ENCODE measurements around the gene DYDC1.

The DYDC1 gene

DNA sequence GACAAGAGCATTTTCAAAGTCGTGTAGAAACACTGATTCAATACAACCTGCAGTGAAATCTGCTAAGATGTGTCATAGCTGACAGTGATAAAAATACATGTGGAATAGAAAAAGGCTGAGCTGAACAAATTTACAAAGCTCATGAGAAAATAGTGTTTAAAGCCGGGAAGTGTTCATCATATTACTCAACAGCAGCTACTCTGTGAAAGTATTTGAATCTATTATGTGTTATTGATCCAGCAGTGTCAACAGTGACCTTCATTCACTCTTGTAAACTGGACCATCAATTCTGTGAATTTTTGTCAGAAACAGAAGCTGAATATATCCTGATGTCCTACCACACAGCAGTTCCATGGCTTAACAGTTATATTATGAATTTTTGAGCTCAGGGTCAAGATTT is 11.6 kb downstream of the DYDC1 start:
- H3K9ac ChIP-seq (ENCODE audit: low read depth, low read length) = no peak overlapping the region
- H3K27me3 ChIP-seq (ENCODE audit: insufficient read depth, low read length) = no peaks in the 10 kb centered on the region
- H3K36me3 ChIP-seq (ENCODE audit: insufficient read depth, low read length) = no peaks in the 10 kb centered on the region
- 89% methylated on average over 2 of the region's 2 CpGs for WGBS
- no peak overlapping the region for H3K4me3 ChIP-seq (ENCODE audit: low read length)
- H3K27ac ChIP-seq (ENCODE audit: low read depth, low read length) = no peak overlapping the region
- H3K9me3 ChIP-seq (ENCODE audit: insufficient read depth, low read depth, low read length) = no peaks in the 10 kb centered on the region
- no peaks in the 10 kb centered on the region for H3K4me1 ChIP-seq (ENCODE audit: insufficient read depth, low read length)

DNA sequence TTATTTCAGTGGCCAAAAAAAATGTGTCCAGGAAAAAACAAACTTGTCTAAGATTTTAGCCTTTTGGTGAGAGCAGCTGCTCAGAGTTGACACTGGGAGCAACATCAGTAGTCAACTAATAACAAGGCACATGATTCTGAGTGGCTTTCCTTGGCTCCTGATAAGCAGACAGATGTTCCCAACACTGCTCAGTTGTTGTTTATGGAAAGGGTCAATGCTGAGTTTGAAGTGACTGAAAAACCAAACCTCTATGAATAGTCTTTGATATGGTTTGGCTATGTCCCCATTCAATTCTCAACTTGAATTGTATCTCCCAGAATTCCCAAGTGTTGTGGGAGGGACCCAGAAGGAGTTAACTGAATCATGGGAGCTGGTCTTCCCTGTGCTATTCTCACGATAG is 12.3 kb downstream of the DYDC1 start:
- Histone ChIP-seq H3K27me3 (ENCODE audit: insufficient read depth, low read length) (no peaks in the 10 kb centered on the region), H3K9me3 (ENCODE audit: insufficient read depth, low read depth, low read length) (no peaks in the 10 kb centered on the region)
- WGBS = 88% methylated on average over 1 of the region's 1 CpG

DNA sequence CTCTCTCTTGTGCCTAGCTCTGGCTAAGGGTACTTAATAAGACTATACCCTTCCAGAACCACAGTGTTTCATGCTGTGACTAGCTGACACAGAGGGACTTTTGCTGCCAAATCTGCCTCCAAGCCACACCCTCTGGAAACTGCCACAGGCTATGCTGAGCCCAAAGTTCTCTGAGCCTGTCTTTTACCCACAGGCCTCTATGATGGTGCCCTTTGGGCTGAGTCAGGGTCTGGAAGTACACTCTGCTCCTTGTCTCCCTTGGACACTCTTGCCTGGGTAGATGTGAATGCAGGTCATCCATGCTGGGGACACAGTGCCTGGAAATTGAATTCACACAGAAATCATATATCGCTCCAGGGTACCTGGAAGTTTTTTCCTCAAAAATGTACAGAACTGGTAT is 22.6 kb downstream of the DYDC1 start:
- 100% methylated on average over 1 of the region's 1 CpG for WGBS
- Histone ChIP-seq H3K36me3 (ENCODE audit: insufficient read depth, low read length) (no peaks in the 10 kb centered on the region), H3K9me3 (ENCODE audit: insufficient read depth, low read depth, low read length) (peaks cover 2% of the 10 kb centered on the region; the same call in 1 of the 2 replicates), H3K4me1 (ENCODE audit: insufficient read depth, low read length) (no peaks in the 10 kb centered on the region), H3K4me3 (ENCODE audit: low read length) (no peak overlapping the region), H3K9ac (ENCODE audit: low read depth, low read length) (no peak overlapping the region), H3K27me3 (ENCODE audit: insufficient read depth, low read length) (no peaks in the 10 kb centered on the region), H3K27ac (ENCODE audit: low read depth, low read length) (no peak overlapping the region)

More for the DNA sequence above, 12.3 kb downstream of the DYDC1 start:
- Histone ChIP-seq H3K4me1 (ENCODE audit: insufficient read depth, low read length) (no peaks in the 10 kb centered on the region), H3K27ac (ENCODE audit: low read depth, low read length) (no peak overlapping the region), H3K4me3 (ENCODE audit: low read length) (no peak overlapping the region), H3K9ac (ENCODE audit: low read depth, low read length) (no peak overlapping the region), H3K36me3 (ENCODE audit: insufficient read depth, low read length) (no peaks in the 10 kb centered on the region)

DNA sequence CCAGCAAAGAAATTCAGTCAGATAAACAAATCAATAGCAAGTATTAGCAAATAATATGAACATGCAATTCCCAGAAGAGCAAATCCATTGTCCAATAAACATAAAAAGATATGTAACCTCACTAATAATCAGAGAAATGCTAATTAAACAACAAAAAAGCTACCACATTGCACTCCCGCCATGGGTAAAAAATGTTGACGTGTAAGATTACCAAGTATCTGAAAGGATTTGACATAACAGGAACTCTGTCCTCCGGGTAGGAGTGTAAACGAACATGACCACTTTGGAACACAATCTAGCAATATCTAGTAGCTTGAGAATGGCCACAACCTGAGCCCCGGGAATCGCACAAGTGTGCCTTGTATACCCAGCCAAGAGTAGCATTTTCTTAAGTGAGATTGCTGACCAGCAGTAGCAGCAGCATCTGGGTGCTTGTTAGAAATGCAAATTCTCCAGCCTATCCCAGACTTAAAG is 31.6 kb downstream of the DYDC1 start:
- Histone ChIP-seq H3K9me3 (ENCODE audit: insufficient read depth, low read depth, low read length) (no peaks in the 10 kb centered on the region), H3K4me3 (ENCODE audit: low read length) (no peak overlapping the region), H3K9ac (ENCODE audit: low read depth, low read length) (no peak overlapping the region), H3K27ac (ENCODE audit: low read depth, low read length) (no peak overlapping the region), H3K4me1 (ENCODE audit: insufficient read depth, low read length) (peaks cover 5% of the 10 kb centered on the region; the same call in 1 of the 2 replicates), H3K36me3 (ENCODE audit: insufficient read depth, low read length) (no peaks in the 10 kb centered on the region), H3K27me3 (ENCODE audit: insufficient read depth, low read length) (no peaks in the 10 kb centered on the region)
- 93% methylated on average over 6 of the region's 6 CpGs for WGBS

DNA sequence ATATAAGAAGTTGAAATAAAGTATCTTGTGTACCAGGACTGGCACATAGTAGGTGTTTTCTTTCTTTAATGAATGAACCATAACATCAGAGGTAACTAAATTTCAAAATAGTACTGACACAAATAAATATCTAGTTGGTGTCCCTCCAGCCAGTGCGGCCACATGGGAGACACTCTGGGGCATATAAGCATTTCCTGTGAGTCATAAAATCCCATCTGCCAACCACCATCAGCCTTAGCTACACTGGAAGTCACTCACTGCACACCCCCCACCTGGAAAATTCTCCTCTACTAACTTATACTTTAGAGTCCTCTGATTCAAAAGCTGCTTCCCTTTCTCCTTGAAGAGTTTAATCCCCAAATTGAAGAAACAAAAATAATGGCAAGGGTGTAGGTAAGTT is 32.5 kb downstream of the DYDC1 start:
- peaks cover 5% of the 10 kb centered on the region; the same call in 1 of the 2 replicates for H3K4me1 ChIP-seq (ENCODE audit: insufficient read depth, low read length)
- no peak overlapping the region for H3K9ac ChIP-seq (ENCODE audit: low read depth, low read length)
- no peak overlapping the region for H3K27ac ChIP-seq (ENCODE audit: low read depth, low read length)
- no peaks in the 10 kb centered on the region for H3K27me3 ChIP-seq (ENCODE audit: insufficient read depth, low read length)
- 79% methylated on average over 1 of the region's 1 CpG for WGBS
- H3K9me3 ChIP-seq (ENCODE audit: insufficient read depth, low read depth, low read length) = no peaks in the 10 kb centered on the region
- no peaks in the 10 kb centered on the region for H3K36me3 ChIP-seq (ENCODE audit: insufficient read depth, low read length)
- H3K4me3 ChIP-seq (ENCODE audit: low read length) = no peak overlapping the region

DNA sequence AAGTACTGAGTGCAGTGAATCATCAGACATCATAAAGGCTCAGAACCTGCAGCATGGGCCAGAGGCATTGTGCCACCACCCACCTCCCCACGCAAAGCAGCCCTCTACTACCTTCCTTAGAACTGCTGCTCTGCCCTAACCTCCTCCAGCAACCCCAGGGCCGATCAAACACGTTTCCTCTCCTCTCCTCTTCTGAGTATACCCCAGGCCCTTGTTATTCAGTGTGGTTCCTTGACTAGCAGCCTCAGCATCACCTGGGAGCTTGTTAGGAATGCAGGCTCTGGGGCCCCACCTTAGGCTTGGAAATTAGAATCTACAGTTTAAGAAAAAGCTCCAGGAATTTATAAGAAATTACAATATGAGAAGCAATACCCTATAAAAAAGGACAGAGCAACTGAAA is 33.2 kb downstream of the DYDC1 start:
- Histone ChIP-seq H3K36me3 (ENCODE audit: insufficient read depth, low read length) (no peaks in the 10 kb centered on the region), H3K27ac (ENCODE audit: low read depth, low read length) (no peak overlapping the region), H3K9ac (ENCODE audit: low read depth, low read length) (no peak overlapping the region), H3K27me3 (ENCODE audit: insufficient read depth, low read length) (no peaks in the 10 kb centered on the region), H3K4me3 (ENCODE audit: low read length) (no peak overlapping the region), H3K9me3 (ENCODE audit: insufficient read depth, low read depth, low read length) (no peaks in the 10 kb centered on the region), H3K4me1 (ENCODE audit: insufficient read depth, low read length) (peaks cover 5% of the 10 kb centered on the region; the same call in 1 of the 2 replicates)
- 69% methylated on average over 3 of the region's 3 CpGs for WGBS

DNA sequence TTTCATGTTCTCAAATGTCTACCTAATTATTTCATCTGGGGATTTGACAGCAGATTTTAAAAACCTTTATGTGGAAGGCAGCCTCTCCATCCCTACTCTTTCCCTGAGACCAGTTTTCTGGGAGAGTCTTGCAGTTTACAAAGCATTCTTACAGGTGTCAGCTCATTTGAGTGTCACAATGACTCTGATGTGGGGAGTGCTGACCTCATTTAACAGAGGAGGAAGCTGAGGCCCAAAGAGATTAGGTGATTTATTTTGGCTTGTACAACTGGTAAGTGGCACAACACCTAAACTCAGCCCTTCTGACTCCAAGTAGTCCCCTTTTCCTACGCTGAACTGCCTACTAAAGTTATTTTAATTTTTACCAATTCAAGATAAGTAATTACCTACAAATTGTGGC is 33.8 kb downstream of the DYDC1 start:
- Histone ChIP-seq H3K4me3 (ENCODE audit: low read length) (no peak overlapping the region), H3K27ac (ENCODE audit: low read depth, low read length) (no peak overlapping the region), H3K9ac (ENCODE audit: low read depth, low read length) (no peak overlapping the region), H3K27me3 (ENCODE audit: insufficient read depth, low read length) (no peaks in the 10 kb centered on the region), H3K36me3 (ENCODE audit: insufficient read depth, low read length) (no peaks in the 10 kb centered on the region), H3K9me3 (ENCODE audit: insufficient read depth, low read depth, low read length) (no peaks in the 10 kb centered on the region), H3K4me1 (ENCODE audit: insufficient read depth, low read length) (peaks cover 5% of the 10 kb centered on the region; the same call in 1 of the 2 replicates)
- 100% methylated on average over 1 of the region's 1 CpG for WGBS

DNA sequence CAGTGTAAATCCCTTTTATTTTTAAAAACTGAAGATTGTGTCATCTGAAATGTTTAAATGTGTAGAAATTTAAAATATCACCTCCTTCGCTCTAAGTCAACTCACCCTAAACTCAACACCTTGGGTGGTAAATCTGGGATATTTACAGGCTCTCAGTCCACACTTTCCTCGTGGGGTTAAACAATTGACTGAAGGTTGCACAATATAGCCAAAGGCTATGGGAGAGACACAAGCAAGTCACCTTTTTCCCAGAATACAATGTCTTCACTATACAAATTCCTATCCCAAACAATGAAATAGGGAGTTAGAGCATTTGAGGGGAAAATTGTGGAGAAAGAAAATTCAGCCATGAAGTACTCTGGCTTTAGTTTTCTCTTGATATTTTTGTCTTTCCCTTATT is 34.4 kb downstream of the DYDC1 start:
- H3K4me3 ChIP-seq (ENCODE audit: low read length) = no peak overlapping the region
- no peak overlapping the region for H3K9ac ChIP-seq (ENCODE audit: low read depth, low read length)
- H3K9me3 ChIP-seq (ENCODE audit: insufficient read depth, low read depth, low read length) = no peaks in the 10 kb centered on the region
- no peaks in the 10 kb centered on the region for H3K36me3 ChIP-seq (ENCODE audit: insufficient read depth, low read length)
- 100% methylated on average over 1 of the region's 2 CpGs for WGBS
- peaks cover 5% of the 10 kb centered on the region; the same call in 1 of the 2 replicates for H3K4me1 ChIP-seq (ENCODE audit: insufficient read depth, low read length)
- H3K27ac ChIP-seq (ENCODE audit: low read depth, low read length) = no peak overlapping the region
- H3K27me3 ChIP-seq (ENCODE audit: insufficient read depth, low read length) = no peaks in the 10 kb centered on the region

DNA sequence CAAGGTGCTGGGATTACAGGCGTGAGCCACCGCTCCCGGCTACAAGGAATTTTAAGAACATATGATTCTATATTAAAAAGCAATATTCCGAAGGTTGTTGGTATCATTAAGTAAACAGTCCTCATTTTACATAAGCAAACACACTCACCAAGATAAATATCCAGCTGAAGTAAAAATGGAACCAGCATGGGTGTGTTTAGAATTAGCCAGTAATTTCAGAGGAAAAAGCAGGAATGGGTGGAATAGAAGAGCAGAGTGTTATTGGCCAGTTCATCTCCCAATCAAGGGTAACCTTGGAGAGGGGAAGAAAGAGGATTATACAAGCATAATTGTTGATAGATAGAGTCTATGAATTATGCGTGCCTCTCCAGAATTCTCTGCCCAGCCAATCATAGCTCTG is 35.4 kb downstream of the DYDC1 start:
- Histone ChIP-seq H3K9me3 (ENCODE audit: insufficient read depth, low read depth, low read length) (no peaks in the 10 kb centered on the region), H3K27me3 (ENCODE audit: insufficient read depth, low read length) (no peaks in the 10 kb centered on the region), H3K4me1 (ENCODE audit: insufficient read depth, low read length) (peaks cover 5% of the 10 kb centered on the region; the same call in 1 of the 2 replicates), H3K27ac (ENCODE audit: low read depth, low read length) (no peak overlapping the region), H3K36me3 (ENCODE audit: insufficient read depth, low read length) (no peaks in the 10 kb centered on the region), H3K9ac (ENCODE audit: low read depth, low read length) (no peak overlapping the region), H3K4me3 (ENCODE audit: low read length) (no peak overlapping the region)
- WGBS = 87% methylated on average over 2 of the region's 5 CpGs

DNA sequence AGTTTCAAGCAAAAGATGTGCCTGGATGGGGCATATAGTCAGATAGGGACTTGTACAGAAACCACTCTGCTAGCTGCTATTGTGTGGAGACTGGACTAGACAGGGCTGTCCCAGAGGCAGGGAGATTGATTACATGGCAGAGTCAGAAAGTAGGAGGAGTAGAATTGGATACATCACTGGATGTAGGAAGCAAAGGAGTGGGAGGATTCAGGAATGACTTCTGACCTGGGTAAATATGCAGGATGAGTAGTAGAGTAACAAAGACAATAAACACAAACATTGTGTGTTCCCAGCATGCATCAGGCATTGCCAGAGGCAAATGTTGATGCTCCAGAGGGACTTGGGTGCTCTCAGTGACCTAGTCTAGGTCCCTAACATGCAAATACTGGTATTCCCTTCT is 36.2 kb downstream of the DYDC1 start:
- Histone ChIP-seq H3K4me3 (ENCODE audit: low read length) (no peak overlapping the region), H3K27me3 (ENCODE audit: insufficient read depth, low read length) (no peaks in the 10 kb centered on the region), H3K9me3 (ENCODE audit: insufficient read depth, low read depth, low read length) (no peaks in the 10 kb centered on the region), H3K36me3 (ENCODE audit: insufficient read depth, low read length) (no peaks in the 10 kb centered on the region), H3K27ac (ENCODE audit: low read depth, low read length) (no peak overlapping the region), H3K9ac (ENCODE audit: low read depth, low read length) (no peak overlapping the region), H3K4me1 (ENCODE audit: insufficient read depth, low read length) (peaks cover 5% of the 10 kb centered on the region; the same call in 1 of the 2 replicates)

DNA sequence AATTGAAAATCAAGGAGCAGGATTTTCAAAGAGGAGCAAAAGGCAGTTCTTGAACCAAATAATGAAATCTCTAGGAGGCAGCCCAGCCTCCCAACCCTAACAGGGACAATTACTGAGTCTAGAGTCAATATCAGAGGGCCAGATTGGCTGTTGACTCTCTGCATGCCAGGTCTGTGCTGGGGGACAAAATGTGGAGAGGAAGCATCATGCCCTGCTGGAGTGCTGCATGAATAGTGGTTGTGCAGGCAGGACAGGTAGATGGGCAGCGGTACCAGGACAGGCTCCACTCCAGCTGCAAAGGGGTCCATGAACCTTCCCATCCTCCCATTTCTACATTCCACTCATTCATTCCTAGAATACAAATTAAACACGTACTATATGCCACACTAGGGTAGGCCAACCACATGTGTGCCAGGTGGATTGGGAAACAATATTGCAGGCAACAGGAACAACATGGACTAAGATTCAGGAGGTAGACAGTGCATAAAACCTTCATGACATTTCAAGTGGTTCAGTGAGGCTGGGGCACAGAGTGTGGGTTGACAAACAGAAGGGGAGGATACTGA is 36.7 kb downstream of the DYDC1 start:
- no peak overlapping the region for H3K9ac ChIP-seq (ENCODE audit: low read depth, low read length)
- 0 out of 2 replicates have a peak, but pooled peaks cover under 1% of the 10 kb centered on the region for H3K4me1 ChIP-seq (ENCODE audit: insufficient read depth, low read length)
- H3K27me3 ChIP-seq (ENCODE audit: insufficient read depth, low read length) = no peaks in the 10 kb centered on the region
- no peaks in the 10 kb centered on the region for H3K9me3 ChIP-seq (ENCODE audit: insufficient read depth, low read depth, low read length)
- no peak overlapping the region for H3K27ac ChIP-seq (ENCODE audit: low read depth, low read length)
- WGBS = 94% methylated on average over 2 of the region's 2 CpGs
- H3K36me3 ChIP-seq (ENCODE audit: insufficient read depth, low read length) = no peaks in the 10 kb centered on the region
- H3K4me3 ChIP-seq (ENCODE audit: low read length) = no peak overlapping the region

DNA sequence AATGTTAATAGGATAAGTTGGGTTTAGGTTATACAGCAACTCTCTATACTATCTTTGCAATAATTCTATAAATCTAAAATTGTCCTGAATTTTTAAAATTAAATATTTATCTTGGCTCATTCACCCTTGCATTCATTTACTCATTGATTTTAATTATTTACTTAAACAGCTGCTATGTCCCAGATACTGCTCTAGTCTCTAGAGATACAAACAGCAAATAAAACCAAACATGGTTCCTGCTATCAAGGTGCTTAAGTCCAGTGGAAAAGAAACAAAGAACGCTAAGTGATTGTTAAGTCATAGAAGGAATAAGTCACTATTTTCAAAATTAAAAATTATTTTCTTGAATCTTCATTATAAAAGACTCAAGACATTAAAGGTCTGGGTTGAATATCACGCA is 37.2 kb downstream of the DYDC1 start:
- Histone ChIP-seq H3K9ac (ENCODE audit: low read depth, low read length) (no peak overlapping the region), H3K4me3 (ENCODE audit: low read length) (no peak overlapping the region), H3K36me3 (ENCODE audit: insufficient read depth, low read length) (no peaks in the 10 kb centered on the region), H3K9me3 (ENCODE audit: insufficient read depth, low read depth, low read length) (no peaks in the 10 kb centered on the region), H3K27me3 (ENCODE audit: insufficient read depth, low read length) (no peaks in the 10 kb centered on the region), H3K27ac (ENCODE audit: low read depth, low read length) (no peak overlapping the region), H3K4me1 (ENCODE audit: insufficient read depth, low read length) (no peaks in the 10 kb centered on the region)
- WGBS = 100% methylated on average over 2 of the region's 2 CpGs

Measured in HUES64 (cell line).